ENCODE results near the gene PTPN3. TPM values are rescaled to one million over a fixed set of nuclear protein-coding genes. Genes with fewer than 3 reads are reported as not detected.

Gene PTPN3
- total RNA-seq, 4 donors from 2014 or later: 0.29 to 5.5 (median 2.1) TPM

GRCh38 chr9:109436071-109436470 lies 62.0 kb downstream of the PTPN3 start:
- no peaks in the 10 kb centered on the region for H3K36me3 ChIP-seq
- H3K27ac ChIP-seq: no peak overlapping the region
- H3K9me3 ChIP-seq: no peaks in the 10 kb centered on the region
- DNase-seq: no peak
- H3K4me3 ChIP-seq: no peak overlapping the region
- H3K27me3 ChIP-seq: no peaks in the 10 kb centered on the region
- intact Hi-C loops (cut with DNase I; ENCODE audit: low total_unique reads): no loop called here
- no peaks in the 10 kb centered on the region for H3K4me1 ChIP-seq
- TF ChIP-seq CTCF (IDR thresholded peaks at IDR 0.05) (no peak), POLR2A (IDR thresholded peaks at IDR 0.05) (no peak)

GRCh38 chr9:109433476-109433875 lies 64.6 kb downstream of the PTPN3 start:
- Histone ChIP-seq H3K4me3 (no peak overlapping the region), H3K4me1 (no peaks in the 10 kb centered on the region), H3K27me3 (no peaks in the 10 kb centered on the region), H3K36me3 (no peaks in the 10 kb centered on the region), H3K27ac (no peak overlapping the region), H3K9me3 (no peaks in the 10 kb centered on the region)
- DNase-seq: no peak
- intact Hi-C loops (cut with DNase I; ENCODE audit: low total_unique reads): no loop called here
- TF ChIP-seq CTCF (IDR thresholded peaks at IDR 0.05): no peak
- no peak for TF ChIP-seq POLR2A (IDR thresholded peaks at IDR 0.05)

- Histone ChIP-seq H3K4me3 (no peak overlapping the region), H3K4me1 (no peaks in the 10 kb centered on the region), H3K27ac (no peak overlapping the region), H3K27me3 (no peaks in the 10 kb centered on the region), H3K9me3 (no peaks in the 10 kb centered on the region), H3K36me3 (no peaks in the 10 kb centered on the region)
- DNase-seq: no peak
- TF ChIP-seq CTCF (IDR thresholded peaks at IDR 0.05): no peak
- TF ChIP-seq POLR2A (IDR thresholded peaks at IDR 0.05): no peak
- intact Hi-C loops (cut with DNase I; ENCODE audit: low total_unique reads): no loop called here
These were observed 67.9 kb downstream of the PTPN3 start for GRCh38 chr9:109430231-109430630.

GRCh38 chr9:109428854-109429253 lies 69.3 kb downstream of the PTPN3 start:
- Histone ChIP-seq H3K4me3 (no peak overlapping the region), H3K36me3 (no peaks in the 10 kb centered on the region), H3K27ac (no peak overlapping the region), H3K4me1 (no peaks in the 10 kb centered on the region), H3K9me3 (no peaks in the 10 kb centered on the region), H3K27me3 (no peaks in the 10 kb centered on the region)
- intact Hi-C loops (cut with DNase I; ENCODE audit: low total_unique reads): no loop called here
- TF ChIP-seq POLR2A (IDR thresholded peaks at IDR 0.05) (no peak), CTCF (IDR thresholded peaks at IDR 0.05) (no peak)
- DNase-seq: no peak

GRCh38 chr9:109427886-109428285 lies 70.2 kb downstream of the PTPN3 start:
- no peaks in the 10 kb centered on the region for H3K9me3 ChIP-seq
- intact Hi-C loops (cut with DNase I; ENCODE audit: low total_unique reads): no loop called here
- no peaks in the 10 kb centered on the region for H3K27me3 ChIP-seq
- H3K4me3 ChIP-seq: no peak overlapping the region
- TF ChIP-seq CTCF (IDR thresholded peaks at IDR 0.05): no peak
- no peak for TF ChIP-seq POLR2A (IDR thresholded peaks at IDR 0.05)
- DNase-seq: no peak
- H3K36me3 ChIP-seq: no peaks in the 10 kb centered on the region
- H3K27ac ChIP-seq: no peak overlapping the region
- no peaks in the 10 kb centered on the region for H3K4me1 ChIP-seq
